ENCODE results near the gene PTPRS.

PTPRS gene

GRCh38 chr19:5305163-5305562 lies 35.4 kb downstream of the PTPRS start:
- FAIRE-seq = no peak

- FAIRE-seq = no peak
These were observed 36.1 kb downstream of the PTPRS start for GRCh38 chr19:5304486-5304885.

- FAIRE-seq = no peak
These were observed 37.4 kb downstream of the PTPRS start for GRCh38 chr19:5303208-5303607.

- FAIRE-seq = no peak
These were observed 38.2 kb downstream of the PTPRS start for GRCh38 chr19:5302396-5302795.

GRCh38 chr19:5299137-5299536 lies 41.5 kb downstream of the PTPRS start:
- no peak for FAIRE-seq

GRCh38 chr19:5298471-5298901 lies 42.1 kb downstream of the PTPRS start:
- FAIRE-seq = no peak

- FAIRE-seq = no peak
These were observed 43.3 kb downstream of the PTPRS start for GRCh38 chr19:5297272-5297669.

GRCh38 chr19:5296457-5297271 lies 43.9 kb downstream of the PTPRS start:
- no peak for FAIRE-seq

- FAIRE-seq = no peak
These were observed 44.6 kb downstream of the PTPRS start for GRCh38 chr19:5296021-5296420.

- FAIRE-seq = no peak
These were observed 46.0 kb downstream of the PTPRS start for GRCh38 chr19:5294403-5295160.

- FAIRE-seq = no peak
These were observed 46.8 kb downstream of the PTPRS start for GRCh38 chr19:5293612-5294378.

- no peak for FAIRE-seq
These were observed 47.6 kb downstream of the PTPRS start for GRCh38 chr19:5292822-5293611.

- FAIRE-seq = no peak
These were observed 48.2 kb downstream of the PTPRS start for GRCh38 chr19:5292453-5292821.

- FAIRE-seq = no peak
These were observed 48.9 kb downstream of the PTPRS start for GRCh38 chr19:5291588-5292193.

All from islet of Langerhans (tissue), 1 donor.